SH-SY5Y (cell line): ENCODE measurements around the gene LHFPL3.

Experiments used
- GATA2 ChIP-seq: IDR thresholded peaks from 2 replicates; pipeline ENCODE4 v1.6.1; 2011; ENCODE audit warnings: mild to moderate bottlenecking, low read depth, low read length
- GATA3 ChIP-seq: IDR thresholded peaks from 2 replicates; pipeline ENCODE4 v1.6.1; 2011; ENCODE audit warnings: low read depth, mild to moderate bottlenecking, low read length, moderate library complexity

DNA sequence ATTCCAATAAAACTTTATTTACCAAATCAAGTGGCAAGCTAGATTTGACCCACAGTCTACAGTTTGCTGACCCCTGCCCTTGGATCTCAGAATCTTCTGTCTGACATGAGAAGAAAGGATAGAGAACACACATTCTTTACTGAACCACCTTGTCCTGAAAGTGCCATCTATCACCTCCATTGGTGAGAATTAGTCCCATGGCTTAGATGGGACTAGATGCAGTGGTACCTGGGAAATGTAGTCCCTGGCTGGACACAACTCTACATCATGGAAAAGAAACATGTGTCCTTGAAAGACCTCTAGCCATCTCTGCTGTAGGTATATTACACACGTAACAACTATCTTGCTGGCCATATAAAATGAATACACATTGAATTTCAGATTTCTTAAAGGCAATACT lies 336.2 kb downstream of the LHFPL3 start:
- TF ChIP-seq GATA2: no peak
- no peak for TF ChIP-seq GATA3
